ENCODE measurements around the gene RAD9A.

GRCh38 chr11:67366546-67366945, 25.2 kb upstream of the RAD9A start:
- TF ChIP-seq CTCF (IDR thresholded peaks at IDR 0.05) (no peak), POLR2A (IDR thresholded peaks at IDR 0.05) (no peak)

Measured in body of pancreas (tissue), 4 donors.